HG02885 (cell line): ENCODE results near the gene OXLD1.

Source experiments
- ATAC-seq: cut with Tn5 transposase; IDR thresholded peaks from one replicate; pipeline ENCODE4 v1.9.1; 2021; ENCODE audit warnings: mild to moderate bottlenecking; ENCODE audit not compliant: unreplicated experiment, poor library complexity

The OXLD1 gene

DNA sequence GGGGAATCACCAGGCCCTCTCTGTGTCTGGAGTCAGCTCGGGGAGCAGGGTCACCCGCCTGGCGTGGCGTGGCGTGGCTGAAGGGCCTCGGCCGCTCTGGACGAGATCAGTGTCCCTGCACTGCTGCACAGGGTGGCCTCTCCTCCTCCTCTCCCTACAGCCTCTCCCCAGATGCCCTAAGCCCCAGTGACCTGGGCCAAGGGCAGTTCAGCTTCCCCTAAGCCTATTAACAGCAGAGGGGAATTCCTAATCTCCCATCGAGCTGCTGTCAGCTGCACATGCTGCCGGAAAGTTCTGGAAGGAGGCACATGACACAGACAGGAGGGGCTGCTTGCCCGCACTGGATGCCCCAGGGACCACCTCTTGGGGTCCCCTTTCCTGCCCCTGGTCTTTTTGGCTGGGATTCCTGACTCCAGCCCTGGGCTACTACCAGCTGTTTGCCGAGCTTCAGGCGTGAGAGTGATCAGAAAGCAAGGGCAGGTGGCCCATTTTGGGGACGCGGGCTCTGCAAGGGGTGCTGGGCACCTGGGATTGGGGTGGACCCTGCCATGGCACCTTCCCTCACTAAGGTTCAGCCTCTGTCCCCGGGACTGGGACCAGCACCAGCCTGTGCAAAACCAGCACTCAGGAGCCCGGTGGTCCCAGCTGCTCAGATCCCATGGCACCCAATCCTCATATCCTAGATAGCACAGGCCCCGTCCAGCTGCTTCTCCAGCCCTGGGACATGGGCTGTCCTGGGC lies 10.9 kb downstream of the OXLD1 start:
- ATAC-seq = no peak

DNA sequence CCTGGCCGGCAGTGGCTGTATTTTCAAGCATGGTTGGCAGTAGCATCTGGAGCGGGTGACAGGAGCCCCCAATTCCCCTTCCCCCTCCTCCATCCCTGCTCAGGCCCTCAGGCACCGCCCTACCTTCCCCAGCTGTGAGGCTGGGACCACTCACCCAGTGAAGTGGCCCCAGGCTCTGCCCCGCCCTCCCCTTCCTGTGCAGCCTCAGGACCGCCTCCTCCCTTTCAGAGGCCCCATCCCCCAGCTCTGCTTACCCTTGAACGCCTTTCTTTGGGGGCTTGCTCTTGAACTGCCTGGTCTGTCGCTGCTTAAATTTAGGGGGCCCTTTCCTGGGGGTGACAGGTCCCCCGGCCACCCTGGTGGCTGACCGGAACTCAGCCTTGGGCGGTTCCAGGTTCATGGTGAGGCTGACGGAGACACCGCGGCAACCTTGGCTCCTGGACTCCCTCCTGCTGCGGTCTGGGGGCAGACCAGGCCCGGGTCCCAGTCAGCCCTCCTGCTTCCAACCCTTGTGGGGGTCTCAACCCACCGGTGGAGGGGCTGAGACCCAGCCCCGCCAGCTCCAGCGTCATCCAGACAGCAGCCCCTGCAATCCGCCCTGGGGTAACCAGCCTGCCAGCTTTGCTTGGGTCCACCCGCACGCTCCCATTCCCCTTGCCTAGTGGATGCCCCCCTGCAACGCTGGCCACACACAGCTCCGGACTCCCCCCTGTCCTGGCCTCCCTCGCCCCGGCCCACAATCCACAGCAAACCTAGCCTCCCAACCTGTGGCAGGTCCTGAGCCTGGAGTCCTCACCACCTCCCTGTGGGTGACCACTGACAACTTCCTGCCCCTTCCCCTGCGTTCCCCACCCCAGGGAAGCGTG lies 13.3 kb downstream of the OXLD1 start:
- ATAC-seq = no peak

DNA sequence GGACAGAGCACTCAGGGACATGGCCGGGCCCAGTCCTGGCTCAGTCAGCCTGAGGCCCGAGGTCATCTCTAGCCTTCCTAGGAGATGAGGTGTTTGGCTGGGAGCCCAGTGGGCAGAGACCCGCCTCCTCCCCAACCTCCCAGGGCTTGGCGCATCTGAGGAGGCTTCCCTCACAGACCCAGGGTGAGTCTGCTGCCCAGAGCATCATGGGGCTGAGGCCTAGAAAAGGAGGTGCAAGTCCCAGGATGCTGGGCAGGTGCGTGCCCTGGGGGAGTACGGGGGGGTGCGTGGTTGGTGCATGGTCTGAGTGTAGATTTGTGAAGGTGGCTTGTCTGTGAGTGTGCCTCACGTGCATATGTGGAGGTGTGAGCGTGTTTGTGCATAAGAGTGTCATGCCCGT lies 14.7 kb downstream of the OXLD1 start:
- no peak for ATAC-seq

DNA sequence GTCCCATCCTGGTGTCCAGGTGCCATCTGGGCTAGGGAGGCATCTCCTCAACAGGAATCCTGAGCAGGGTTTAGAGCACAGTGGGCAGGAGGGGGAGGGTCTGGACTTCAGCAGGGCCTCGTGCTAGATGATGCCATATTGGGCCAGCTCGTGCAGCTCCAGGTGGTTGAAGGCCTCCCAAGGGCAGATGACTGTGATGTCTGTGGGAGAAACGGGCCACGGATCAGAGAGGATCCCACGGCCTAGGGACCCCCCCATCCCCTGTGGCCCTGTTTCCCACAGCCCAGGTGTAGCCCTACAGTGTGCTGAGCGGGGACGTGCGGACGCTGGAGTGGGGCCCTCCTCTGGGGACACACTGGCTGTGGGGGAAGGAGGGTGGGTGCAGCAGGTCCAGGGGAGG lies 15.5 kb downstream of the OXLD1 start:
- no peak for ATAC-seq

DNA sequence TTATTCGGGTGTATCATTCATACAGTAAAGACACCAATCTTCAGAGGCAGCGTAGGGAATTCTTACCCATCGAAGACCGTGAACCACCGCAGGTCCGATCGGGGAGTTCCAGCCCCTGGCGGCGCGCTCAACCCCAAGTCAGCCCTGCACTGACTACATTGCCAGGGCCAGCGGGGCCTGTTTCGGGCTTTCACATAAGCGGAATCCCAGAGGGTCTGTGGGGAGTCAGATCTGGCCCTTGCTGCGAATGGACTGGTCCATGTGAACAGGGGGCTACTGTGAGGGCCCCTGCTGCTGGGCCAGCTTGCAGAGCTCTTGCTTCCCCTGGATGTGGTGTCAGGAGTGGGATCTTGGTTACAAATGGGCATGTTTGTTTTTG lies 17.7 kb downstream of the OXLD1 start:
- no peak for ATAC-seq

DNA sequence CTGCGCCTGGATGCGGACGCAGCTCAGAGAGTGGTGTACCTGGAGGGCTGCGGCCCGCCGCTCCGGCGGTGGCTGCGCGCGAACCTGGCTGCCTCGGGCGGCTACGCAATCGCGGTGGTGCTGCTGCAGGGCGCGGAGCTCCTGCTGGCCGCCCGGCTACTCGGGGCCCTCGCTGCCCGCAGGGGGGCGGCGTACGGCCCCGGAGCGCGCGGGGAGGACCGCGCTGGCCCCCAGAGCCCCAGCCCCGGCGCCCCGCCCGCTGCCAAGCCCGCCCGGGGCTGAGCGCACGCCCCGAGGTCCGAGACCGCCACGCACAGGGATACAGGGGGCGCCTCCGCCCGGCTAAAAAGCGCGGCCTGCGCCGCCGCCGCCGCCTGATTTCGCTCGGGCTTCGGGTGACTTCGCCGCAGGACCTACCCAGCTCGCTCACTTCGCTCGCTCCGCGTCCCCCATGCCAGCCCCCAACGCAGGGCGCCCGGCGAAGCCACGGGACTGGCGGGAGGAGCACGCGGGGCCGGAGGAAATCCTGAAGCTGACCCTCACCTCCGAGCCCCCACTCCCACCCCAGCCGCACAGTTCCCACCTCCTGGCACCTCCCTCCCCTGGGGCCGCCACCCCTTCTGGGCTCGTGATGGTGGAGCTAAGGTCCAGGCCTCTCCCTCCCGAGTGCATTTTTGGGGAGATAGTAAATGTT lies 18.2 kb downstream of the OXLD1 start:
- no peak for ATAC-seq

DNA sequence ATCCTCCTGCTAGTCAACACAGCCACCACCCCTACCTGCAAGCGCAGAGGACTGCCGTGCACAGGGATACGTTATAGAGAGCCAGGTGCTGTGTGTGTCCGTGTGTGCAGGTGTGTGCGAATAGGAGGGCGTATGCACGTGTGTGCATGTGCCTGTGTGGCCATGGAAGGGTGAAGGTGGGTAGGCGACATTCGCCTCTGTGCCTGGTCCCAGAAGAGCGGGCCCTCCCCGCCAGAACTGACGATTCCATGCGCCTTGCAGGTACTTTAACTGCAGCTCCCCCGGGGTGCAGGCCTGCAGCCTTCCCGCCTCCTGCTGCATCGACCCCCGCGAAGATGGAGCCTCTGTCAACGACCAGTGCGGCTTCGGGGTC lies 18.8 kb downstream of the OXLD1 start:
- ATAC-seq = no peak

DNA sequence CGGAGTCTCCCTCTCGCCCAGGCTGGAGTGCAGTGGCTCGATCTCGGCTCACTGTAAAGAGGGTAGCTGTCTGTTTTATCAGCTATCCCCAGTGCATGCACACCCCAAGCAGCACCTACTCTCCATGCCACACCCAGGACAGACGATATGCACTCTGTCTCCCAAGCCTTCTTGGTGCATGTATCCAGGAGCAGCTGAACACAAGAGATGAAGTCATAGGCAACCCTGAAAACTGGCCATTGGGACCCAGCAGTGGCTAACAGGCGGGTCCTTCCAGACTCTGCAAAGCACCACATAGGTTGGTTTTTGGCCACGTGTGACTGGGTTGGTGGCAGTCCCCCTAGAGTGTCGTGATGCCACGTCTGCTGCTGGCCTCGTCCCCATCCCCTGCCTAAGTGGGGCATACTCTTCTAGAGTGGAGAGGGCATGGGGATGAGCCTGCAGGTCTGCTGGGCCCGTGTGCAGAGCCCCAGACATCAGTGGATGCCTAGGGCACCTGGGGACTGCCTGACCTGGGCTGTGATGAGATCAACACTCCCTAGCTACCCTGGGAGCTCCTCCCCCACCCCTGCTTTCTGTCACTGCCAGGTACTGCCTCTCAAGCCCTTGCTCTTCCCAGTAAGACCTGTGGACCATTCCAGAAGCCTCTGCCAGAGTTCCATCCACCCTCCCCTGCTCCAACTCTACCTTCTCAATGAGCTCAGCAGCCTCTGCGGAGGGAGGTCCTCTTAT lies 19.4 kb downstream of the OXLD1 start:
- no peak for ATAC-seq

DNA sequence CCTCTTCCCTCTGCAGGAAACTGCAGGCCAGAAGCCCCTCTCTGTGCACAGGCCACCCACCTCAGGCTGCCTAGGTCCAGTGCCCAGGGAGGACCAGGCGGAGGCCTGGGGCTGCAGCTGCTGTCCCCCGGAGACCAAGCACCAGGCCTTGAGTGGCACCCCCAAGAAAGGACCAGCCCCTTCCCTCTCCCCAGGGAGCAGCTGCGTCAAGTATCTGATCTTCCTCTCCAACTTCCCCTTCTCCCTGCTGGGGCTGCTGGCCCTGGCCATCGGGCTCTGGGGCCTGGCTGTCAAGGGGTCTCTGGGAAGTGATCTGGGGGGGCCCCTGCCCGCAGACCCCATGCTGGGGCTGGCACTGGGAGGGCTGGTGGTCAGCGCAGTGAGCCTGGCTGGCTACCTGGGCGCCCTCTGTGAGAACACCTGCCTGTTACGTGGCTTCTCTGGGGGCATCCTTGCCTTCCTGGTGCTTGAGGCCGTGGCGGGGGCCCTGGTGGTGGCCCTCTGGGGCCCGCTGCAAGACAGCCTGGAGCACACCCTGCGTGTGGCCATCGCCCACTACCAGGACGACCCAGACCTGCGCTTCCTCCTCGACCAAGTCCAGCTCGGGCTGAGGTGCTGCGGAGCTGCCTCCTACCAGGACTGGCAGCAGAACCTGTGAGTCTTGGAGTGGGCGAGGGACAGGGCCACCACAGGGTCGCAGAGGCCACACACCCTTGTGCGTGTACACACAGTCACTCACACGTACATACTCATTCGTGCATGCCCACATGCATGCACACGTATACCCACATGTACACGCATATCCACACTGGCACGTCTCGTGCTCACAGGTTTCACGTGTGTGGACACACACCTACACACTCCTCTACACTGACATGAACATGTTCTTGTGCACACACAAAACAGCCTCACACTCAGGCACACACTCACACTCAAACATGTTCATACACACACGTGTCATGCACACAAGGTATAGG lies 21.1 kb downstream of the OXLD1 start:
- no peak for ATAC-seq

DNA sequence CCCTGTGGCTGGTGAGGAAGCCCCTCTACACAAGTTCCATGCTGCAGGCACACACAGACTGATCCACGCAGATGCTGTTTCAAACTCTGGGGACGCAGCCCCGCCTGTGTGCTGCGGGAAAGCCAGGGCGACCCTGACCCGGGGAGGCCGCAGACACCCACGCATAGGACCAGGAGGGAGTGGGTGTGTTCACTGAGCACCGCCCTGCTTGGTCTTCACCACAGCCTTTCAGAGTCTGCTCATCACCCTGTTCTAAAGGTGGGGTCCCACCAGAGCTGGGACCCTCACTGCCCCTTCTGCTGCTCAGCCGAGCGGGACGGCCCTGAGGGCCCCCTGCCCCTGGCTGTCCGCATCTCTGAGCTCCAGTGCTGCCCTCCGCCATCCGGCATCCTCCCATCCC lies 21.9 kb downstream of the OXLD1 start:
- ATAC-seq = no peak

DNA sequence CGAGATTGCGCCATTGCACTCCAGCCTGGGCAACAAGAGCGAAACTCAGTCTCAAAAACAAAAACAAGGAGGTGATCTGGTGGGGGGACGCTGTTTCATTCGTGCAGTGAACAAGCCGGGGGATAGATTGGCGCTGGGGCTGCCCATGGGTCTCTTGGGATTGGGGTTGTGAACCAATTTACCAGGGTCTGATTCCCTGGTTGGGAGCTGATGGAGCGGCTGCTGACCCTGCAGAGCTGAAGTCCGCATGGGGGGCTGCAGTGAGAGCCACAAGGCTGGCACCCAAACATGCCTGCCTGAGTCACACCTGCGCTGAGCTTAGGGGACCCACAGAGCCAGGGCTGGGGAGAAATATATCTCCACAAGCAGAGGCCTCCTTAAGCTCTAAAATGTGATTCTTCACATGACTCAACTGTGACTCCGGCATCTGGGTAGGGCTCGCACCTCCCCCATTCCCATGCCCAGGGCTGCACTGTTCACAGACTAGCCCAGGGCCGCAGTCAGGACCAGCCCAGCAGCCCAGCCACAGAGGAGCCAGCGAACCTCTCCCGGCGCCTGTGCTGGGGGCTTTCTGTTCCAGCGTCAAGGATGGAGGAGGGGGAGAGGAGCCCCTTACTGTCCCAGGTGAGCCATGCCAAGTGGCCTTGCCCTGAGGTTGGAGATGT lies 24.4 kb downstream of the OXLD1 start:
- ATAC-seq = no peak

DNA sequence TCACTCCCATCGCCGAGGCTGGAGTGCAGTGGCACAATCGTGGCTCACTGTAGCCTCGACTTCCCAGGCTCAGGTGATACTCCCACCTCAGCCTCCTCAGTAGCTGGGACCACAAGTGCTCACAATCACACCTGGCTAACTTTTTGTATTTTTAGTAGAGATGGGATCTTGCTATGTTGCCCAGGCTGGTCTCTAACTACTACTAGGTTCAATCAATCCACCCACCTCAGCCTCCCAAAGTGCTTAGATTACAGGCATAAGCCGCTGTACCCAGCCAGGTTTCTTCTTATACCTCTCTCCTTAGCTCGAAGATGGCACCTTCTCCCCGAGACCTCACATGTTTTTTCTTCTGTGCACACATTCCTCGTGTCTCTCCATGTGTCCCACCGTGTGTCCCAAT lies 26.4 kb downstream of the OXLD1 start:
- no peak for ATAC-seq

DNA sequence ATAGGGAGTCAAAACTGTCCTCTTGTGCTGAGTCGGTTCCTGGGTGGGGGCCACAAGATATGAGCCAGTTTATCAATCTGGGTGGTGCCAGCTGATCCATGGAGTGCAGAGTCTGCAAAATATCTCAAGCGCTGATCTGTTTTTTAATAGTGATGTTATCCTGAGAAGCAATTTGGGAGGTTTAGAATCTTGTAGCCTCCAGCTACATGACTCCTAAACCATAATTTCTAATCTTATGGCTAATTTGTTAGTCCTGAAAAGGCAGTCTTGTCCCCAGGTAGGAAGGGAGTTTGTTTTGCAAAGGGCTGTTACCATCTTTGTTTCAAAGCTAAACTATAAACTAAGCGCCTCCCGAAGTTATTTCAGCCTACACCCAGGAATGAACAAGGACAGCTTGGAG lies 27.7 kb downstream of the OXLD1 start:
- ATAC-seq = no peak

DNA sequence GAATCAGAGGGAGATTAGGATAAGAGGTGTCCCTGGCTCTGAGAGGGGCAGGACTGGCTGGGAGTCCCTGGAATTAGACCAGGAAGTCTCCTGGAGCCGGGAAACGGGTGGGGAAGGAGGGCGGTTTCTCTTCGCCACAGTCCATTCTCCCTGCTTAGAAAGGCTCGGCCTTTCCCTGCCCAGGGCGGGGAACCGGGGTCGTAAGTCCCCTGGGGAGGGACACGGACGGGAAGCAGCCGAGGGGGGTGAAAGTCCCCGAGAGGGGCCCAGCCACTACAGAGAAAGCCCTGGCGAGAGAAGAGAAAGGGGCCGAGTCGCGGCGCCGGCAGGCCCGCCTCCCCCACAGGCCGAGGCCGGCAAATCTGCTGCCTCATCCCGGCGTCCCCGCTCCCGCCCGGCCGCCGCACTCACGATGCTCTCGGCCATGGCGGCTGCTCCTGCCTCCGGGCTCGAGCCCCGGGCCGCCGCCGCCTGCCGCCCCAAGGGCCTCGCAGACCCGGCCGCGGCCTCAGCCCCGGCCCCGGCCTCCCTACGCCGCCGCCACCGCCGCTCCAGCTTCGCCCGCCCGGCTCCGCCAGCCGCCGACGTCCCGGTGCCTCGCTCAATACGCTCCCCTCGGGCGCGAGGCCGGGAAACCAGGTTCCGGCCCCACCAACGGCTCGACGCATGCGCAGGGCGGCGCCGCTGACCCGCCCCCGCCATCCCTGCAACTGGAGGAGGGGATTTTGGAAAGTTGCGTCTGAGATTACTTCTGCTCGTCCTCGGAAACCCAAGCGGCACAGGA lies 29.7 kb downstream of the OXLD1 start, which contains the start of the genes NPLOC4 and TSPAN10:
TSS of gene NPLOC4 (minus strand) at position 608 of the 784 bp plus-strand sequence. CDS start at position 426, 182 bp downstream.
TSS of gene TSPAN10 (plus strand) at position 692 of the 784 bp plus-strand sequence. CDS start 5,217 bp downstream, outside the sequence.
- ATAC-seq = peak; percentile 91

DNA sequence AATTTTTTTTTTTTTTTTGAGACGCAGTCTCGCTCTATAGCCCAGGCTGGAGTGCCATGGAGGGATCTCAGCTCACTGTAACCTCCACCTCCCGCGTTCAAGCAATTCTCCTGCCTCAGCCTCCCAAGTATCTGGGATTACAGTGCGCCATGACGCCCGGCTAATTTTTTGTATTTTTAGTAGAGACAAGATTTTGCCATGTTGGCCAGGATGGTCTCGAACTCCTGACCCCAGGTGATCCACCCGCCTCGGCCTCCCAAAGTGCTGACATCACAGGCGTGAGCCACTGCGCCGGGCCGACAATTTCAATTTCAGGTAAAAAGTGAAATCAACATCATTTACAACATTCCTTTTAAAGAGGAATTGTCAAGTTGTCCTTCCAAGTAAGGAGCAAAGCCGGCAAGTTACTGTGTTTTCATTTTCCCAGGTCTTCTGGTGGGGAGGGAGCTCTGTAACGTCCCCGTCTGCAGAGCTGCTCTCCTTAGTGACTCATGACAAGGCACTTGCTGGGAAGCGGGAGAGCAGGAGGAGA lies 30.4 kb downstream of the OXLD1 start:
- ATAC-seq = peak; percentile 13

DNA sequence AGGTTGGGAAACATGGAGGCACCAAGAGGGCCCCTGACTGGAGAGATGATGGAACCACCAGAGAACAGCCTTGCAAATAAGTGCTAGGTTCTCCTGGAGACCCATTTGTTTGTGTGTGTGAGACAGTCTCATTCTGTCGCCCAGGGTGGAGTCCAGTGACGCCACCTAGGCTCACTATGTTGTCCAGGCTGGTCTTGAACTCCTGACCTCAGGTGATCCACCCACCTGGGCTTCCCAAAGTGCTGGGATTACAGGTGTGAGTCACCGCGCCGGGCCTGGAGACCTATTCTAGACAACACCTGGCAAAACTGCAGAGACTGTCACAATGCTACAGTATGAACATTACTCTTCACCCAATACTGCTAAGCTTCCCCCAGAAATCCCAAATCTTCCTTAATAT lies 31.0 kb downstream of the OXLD1 start:
- ATAC-seq = no peak

DNA sequence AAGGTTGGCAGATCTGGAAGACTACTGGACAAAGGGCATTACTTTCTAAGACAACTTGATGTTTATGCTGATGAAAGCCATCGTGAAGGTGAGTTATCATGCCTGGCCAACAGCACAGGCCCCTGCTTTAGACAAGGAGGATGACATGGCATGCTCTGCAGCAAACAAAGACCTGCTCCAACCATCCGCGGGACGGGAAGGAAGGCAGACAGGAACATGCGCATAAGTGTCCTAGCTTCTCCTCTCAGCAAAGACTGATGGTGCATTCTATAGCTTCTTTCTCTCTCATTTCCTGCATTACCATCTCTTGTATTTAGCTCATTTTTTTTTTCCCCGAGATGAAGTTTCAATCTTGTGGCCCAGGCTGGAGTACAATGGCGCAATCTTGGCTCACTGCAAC lies 34.9 kb downstream of the OXLD1 start:
- ATAC-seq = no peak

DNA sequence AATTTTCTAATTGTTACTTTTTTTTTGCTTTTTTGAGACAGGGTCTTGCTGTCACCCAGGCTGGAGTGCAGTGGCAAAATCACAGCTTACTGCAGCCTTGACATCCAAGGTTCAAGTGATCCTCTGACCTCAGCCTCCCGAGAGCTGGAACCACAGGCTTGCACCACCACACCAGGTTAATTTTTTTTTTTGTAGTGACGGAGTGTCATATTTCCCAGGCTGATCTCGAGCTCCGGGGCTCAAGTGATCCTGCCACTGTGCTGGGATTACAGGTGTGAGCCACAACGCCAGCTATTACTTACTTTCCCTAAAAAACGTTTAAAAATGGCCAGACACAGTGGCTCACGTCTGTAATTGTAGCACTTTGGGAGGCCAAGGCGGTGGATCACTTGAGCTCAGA lies 36.1 kb downstream of the OXLD1 start:
- no peak for ATAC-seq
